Gastrocnemius medialis (tissue), 4 donors: ENCODE measurements around the gene PAPPA2.

ENCODE experiments used
- POLR2A ChIP-seq, 2 donors: fragments of 450-650 bp; IDR thresholded peaks; one replicate each; pipeline ENCODE4 v1.6.1; 2017; ENCODE audit warnings: antibody characterized with exemption in 2 of 2, mild to moderate bottlenecking in 2 of 2, moderate library complexity in 2 of 2
- TF ChIP-seq, protein P1 (sequence below), 5 experiments: fragments of 450-650 bp in 3 of 5; fragments of 200-600 bp in 2 of 5; sonication (generic) in 2 of 5; IDR thresholded peaks in 4 of 5; conservative IDR thresholded peaks in 1 of 5; 1 replicate in 4 of 5; 2 replicates in 1 of 5; pipeline ENCODE4 v1.5.1; 2016 to 2019; ENCODE audit warnings: antibody characterized with exemption in 5 of 5, mild to moderate bottlenecking in 3 of 5, moderate library complexity in 3 of 5

DNA sequence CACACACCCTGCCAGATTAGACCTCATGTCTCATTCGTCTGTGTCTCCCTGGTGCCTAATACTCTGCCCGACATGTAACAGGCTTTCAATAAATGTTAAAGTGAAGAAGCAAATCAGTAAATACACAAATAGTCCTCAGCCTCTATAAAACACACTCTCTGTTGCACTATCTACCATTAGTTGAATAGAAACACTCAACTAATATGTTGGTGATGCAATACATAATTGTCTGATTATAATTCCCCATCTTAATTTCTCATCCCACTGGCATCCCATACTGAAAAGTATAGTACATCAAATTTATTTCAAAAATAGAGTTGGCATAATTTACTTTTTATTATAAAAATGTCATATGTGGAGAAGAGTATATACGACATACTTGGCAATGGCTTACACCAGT lies 162.4 kb downstream of the PAPPA2 start:
- TF ChIP-seq, protein P1, sequence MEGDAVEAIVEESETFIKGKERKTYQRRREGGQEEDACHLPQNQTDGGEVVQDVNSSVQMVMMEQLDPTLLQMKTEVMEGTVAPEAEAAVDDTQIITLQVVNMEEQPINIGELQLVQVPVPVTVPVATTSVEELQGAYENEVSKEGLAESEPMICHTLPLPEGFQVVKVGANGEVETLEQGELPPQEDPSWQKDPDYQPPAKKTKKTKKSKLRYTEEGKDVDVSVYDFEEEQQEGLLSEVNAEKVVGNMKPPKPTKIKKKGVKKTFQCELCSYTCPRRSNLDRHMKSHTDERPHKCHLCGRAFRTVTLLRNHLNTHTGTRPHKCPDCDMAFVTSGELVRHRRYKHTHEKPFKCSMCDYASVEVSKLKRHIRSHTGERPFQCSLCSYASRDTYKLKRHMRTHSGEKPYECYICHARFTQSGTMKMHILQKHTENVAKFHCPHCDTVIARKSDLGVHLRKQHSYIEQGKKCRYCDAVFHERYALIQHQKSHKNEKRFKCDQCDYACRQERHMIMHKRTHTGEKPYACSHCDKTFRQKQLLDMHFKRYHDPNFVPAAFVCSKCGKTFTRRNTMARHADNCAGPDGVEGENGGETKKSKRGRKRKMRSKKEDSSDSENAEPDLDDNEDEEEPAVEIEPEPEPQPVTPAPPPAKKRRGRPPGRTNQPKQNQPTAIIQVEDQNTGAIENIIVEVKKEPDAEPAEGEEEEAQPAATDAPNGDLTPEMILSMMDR (IDR thresholded peaks at IDR 0.05 in 4 of 5, conservative IDR thresholded peaks at IDR 0.05 in 1 of 5) = no peak
- TF ChIP-seq POLR2A (IDR thresholded peaks at IDR 0.05) = no peak
